B cell (primary cell): ENCODE measurements around the gene TAF10. TPM values are rescaled to one million over a fixed set of nuclear protein-coding genes. Genes with fewer than 3 reads are reported as not detected.

Experiments used
- ATAC-seq: fragments of 200-7000 bp; cut with Tn5 transposase; one replicate; pipeline ENCODE4 v1.10.0; 2021; ENCODE audit warnings: low read depth, mild to moderate bottlenecking, moderate number of reproducible peaks, moderate library complexity
- CTCF ChIA-PET: fragments of 350-600 bp; sonication (Branson Sonifier 250); formaldehyde crosslinking; loops from one replicate; lab custom pipeline; 2021; ENCODE audit warnings: antibody characterized with exemption, inconsistent platforms; lab: Charles Lee
- POLR2A ChIA-PET: fragments of 350-600 bp; sonication (Branson Sonifier 250); formaldehyde crosslinking; loops from one replicate; lab custom pipeline; 2021; ENCODE audit warnings: antibody characterized with exemption; lab: Charles Lee
- DNase-seq: peaks from one replicate; pipeline ENCODE4 v3.0.0; 2013
- H2AFZ ChIP-seq: 2 replicates; pipeline ENCODE4 v1.6.1; 2012; ENCODE audit warnings: mild to moderate bottlenecking, low read depth, low read length; ENCODE audit not compliant: insufficient read depth, poor library complexity, severe bottlenecking
- H3K27ac ChIP-seq, 2 donors: 1 replicate in 1 of 2; 2 replicates in 1 of 2; pipeline ENCODE4 v1.5.1; 2012 to 2013; ENCODE audit warnings: low read length in 2 of 2, mild to moderate bottlenecking in 2 of 2, moderate library complexity in 1 of 2
- H3K27me3 ChIP-seq, 4 experiments: fragments of 200-600 bp in 1 of 4; sonication (generic) in 1 of 4; replicated peaks in 1 of 4; 1 replicate in 2 of 4; 2 replicates in 2 of 4; pipeline versions ENCODE4 v1.6.1 to v1.7.0; 2013 to 2016; ENCODE audit warnings: low read length in 3 of 4, mild to moderate bottlenecking in 2 of 4, mixed read lengths in 1 of 4, moderate library complexity in 1 of 4; ENCODE audit not compliant: insufficient read depth in 4 of 4, control insufficient read depth in 3 of 4; ENCODE audit errors: control extremely low read depth in 1 of 4
- H3K36me3 ChIP-seq, 2 experiments: replicated peaks in 1 of 2; 1 replicate in 1 of 2; 2 replicates in 1 of 2; pipeline versions ENCODE4 v1.6.1 to v1.7.1; 2013; ENCODE audit warnings: low read length in 1 of 2; ENCODE audit not compliant: insufficient read depth in 2 of 2, control insufficient read depth in 1 of 2; ENCODE audit errors: control extremely low read depth in 1 of 2, extremely low read depth in 1 of 2
- H3K4me1 ChIP-seq, 2 donors: fragments of 200-600 bp in 1 of 2; sonication (generic) in 1 of 2; 1 replicate in 1 of 2; 2 replicates in 1 of 2; pipeline versions ENCODE4 v1.5.1 to v1.6.1; 2013 to 2017; ENCODE audit warnings: low read length in 2 of 2; ENCODE audit not compliant: control insufficient read depth in 2 of 2, insufficient read depth in 2 of 2
- H3K4me2 ChIP-seq: replicated peaks from 2 replicates; pipeline ENCODE3; 2012; ENCODE audit warnings: mild to moderate bottlenecking, low read depth, low read length; ENCODE audit not compliant: poor library complexity, severe bottlenecking
- H3K4me3 ChIP-seq, 5 experiments: fragments of 200-600 bp in 1 of 5; sonication (generic) in 1 of 5; 1 replicate in 3 of 5; 2 replicates in 2 of 5; pipeline versions ENCODE4 v1.5.1 to v1.7.0; 2011 to 2016; ENCODE audit warnings: low read length in 4 of 5, mild to moderate bottlenecking in 4 of 5, low read depth in 2 of 5, control low read depth in 1 of 5, moderate library complexity in 1 of 5; ENCODE audit not compliant: insufficient read depth in 1 of 5; ENCODE audit errors: control extremely low read depth in 1 of 5, extremely low read depth in 1 of 5
- H3K79me2 ChIP-seq: fragments of 200-600 bp; sonication (generic); one replicate; pipeline ENCODE4 v1.6.0; 2016; ENCODE audit warnings: low read length; ENCODE audit not compliant: control insufficient read depth, insufficient read depth
- H3K9ac ChIP-seq: fragments of 200-600 bp; sonication (generic); 2 replicates; pipeline ENCODE4 v1.6.1; 2017; ENCODE audit warnings: mild to moderate bottlenecking, low read length, moderate library complexity
- H3K9me3 ChIP-seq, 3 donors: one replicate each; pipeline versions ENCODE4 v1.6.1 to v1.7.1; 2013; ENCODE audit warnings: low read length in 2 of 3; ENCODE audit not compliant: control insufficient read depth in 2 of 3, insufficient read depth in 1 of 3; ENCODE audit errors: control extremely low read depth in 1 of 3
- H4K20me1 ChIP-seq: 2 replicates; pipeline ENCODE4 v1.6.0; 2012; ENCODE audit warnings: mild to moderate bottlenecking, low read length; ENCODE audit not compliant: insufficient read depth, control insufficient read depth, poor library complexity, severe bottlenecking
- H3K27ac Mint-ChIP-seq: one replicate; pipeline ENCODE4 v1.8.0; 2021; ENCODE audit warnings: mixed read lengths
- H3K27me3 Mint-ChIP-seq: one replicate; pipeline ENCODE4 v1.8.0; 2021; ENCODE audit warnings: mixed read lengths
- H3K4me1 Mint-ChIP-seq: one replicate; pipeline ENCODE4 v1.8.0; 2021; ENCODE audit warnings: mixed read lengths
- H3K4me3 Mint-ChIP-seq: one replicate; pipeline ENCODE4 v1.8.0; 2021; ENCODE audit warnings: mixed read lengths
- H3K9me3 Mint-ChIP-seq: one replicate; pipeline ENCODE4 v1.8.0; 2022; ENCODE audit warnings: mixed read lengths; ENCODE audit not compliant: insufficient read depth
- EZH2 ChIP-seq: IDR thresholded peaks from 2 replicates; pipeline ENCODE4 v1.6.1; 2012; ENCODE audit warnings: borderline replicate concordance, low read depth, mild to moderate bottlenecking, moderate library complexity, low read length; ENCODE audit not compliant: insufficient read depth, poor library complexity, severe bottlenecking
- whole genome bisulfite sequencing: methylation state at CpG from one replicate; pipeline ENCODE4 v1.1.5; 2013; ENCODE audit warnings: missing lambda C conversion rate; ENCODE audit not compliant: insufficient coverage; 5-methylcytosine and 5-hydroxymethylcytosine counted together
- intact Hi-C: fragments of 100-400 bp; cut with micrococcal nuclease; formaldehyde crosslinking; loops from one replicate; pipeline ENCODE4 v1.10.0; 2022
- polyA plus RNA-seq: library from polyadenylated mRNA; depleted of rRNA; stranded (reverse); fragments of >200 nt; gene quantifications from 2 replicates; pipeline ENCODE4 v1.2.3, GENCODE V29; 2012
- total RNA-seq, 2 donors: library from RNA; stranded (reverse); fragments of 120-200 nt in 1 of 2; gene quantifications; 1 replicate in 1 of 2; 2 replicates in 1 of 2; pipeline versions ENCODE4 v1.2.3 to v1.2.4, GENCODE V29; 2013 to 2022
- TF ChIP-seq, protein P1 (sequence below): fragments of 200-600 bp; IDR thresholded peaks from one replicate; pipeline ENCODE4 v1.8.0; 2022; ENCODE audit warnings: antibody characterized with exemption, mild to moderate bottlenecking

The TAF10 gene
- total and polyA plus RNA-seq, 2 donors (not counting 1 experiment from before 2014, with no cell fraction given) = 114 to 156 TPM

DNA sequence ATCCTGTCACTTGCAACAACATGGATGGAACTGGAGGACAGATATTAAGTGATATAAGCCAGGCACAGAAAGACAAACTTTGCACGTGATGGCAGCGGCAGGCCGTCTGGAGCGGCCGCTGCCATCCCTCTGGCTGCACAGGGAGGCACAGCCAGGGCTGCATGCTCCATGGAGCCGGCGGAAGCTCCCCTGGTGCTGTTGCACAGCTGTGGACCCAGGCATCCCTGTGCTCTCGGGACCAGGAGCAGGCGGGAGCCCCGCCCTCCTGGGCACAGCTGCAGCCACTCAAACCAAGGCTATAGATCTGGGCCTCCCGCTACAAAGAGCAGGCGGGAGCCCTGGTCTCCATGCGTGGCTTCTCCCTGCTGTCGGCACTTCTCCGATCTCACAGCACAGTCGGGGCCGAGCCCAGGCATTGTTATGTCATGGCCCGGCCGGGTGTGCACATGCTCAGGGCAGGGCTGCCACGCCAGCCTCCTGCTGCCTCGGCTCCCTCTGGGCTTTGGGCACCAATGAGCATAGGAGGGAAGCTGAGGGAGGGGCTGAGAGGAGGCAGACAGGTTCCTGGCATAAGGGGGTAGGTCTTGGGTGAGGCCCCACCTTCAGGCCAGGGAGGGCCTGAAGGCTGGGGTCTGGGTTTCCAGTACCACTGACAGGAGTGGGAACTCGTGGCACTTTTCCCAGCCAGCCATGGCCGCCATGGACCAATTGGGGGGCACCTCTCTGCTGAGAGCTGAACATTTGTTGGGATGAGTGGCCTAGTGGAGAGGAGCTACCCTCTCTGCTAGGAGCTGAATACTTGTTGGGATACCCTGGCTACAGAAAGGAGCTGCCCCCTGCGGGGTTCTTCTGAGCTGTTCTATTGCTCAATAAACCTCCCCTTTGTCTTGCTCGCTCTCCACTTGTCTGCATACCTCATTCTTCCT, 25.3 kb downstream of the TAF10 start:
- Histone ChIP-seq H3K79me2 (peaks cover 3% of the 10 kb centered on the region), H3K4me3 (no peak overlapping the region), H3K4me2 (no peak overlapping the region), H3K4me1 (no peaks in the 10 kb centered on the region), H3K9ac (no peak overlapping the region), H3K27me3 (no peaks in the 10 kb centered on the region), H3K9me3 (peaks cover 0 to 9% (median 1%) of the 10 kb centered on the region in 3 donors), H4K20me1 (no peaks in the 10 kb centered on the region), H3K27ac (no peak overlapping the region), H2AFZ (no peak overlapping the region), H3K36me3 (peaks cover under 1 to 5% of the 10 kb centered on the region in 2 experiments)
- 98% methylated on average over 23 of the region's 25 CpGs for WGBS
- no peaks in the 10 kb centered on the region for H3K27me3 Mint-ChIP-seq
- ChIA-PET POLR2A (no interaction called here), CTCF (interaction anchor here (0.8 to 1.5 kb wide), 2 partner anchors 110 to 143 kb away, joined by 3 read pairs; no protein-coding TSS in a partner anchor)
- no peak overlapping the region for H3K4me3 Mint-ChIP-seq
- intact Hi-C loops = no loop called here
- no peak for DNase-seq
- ATAC-seq = no peak
- TF ChIP-seq, protein P1, sequence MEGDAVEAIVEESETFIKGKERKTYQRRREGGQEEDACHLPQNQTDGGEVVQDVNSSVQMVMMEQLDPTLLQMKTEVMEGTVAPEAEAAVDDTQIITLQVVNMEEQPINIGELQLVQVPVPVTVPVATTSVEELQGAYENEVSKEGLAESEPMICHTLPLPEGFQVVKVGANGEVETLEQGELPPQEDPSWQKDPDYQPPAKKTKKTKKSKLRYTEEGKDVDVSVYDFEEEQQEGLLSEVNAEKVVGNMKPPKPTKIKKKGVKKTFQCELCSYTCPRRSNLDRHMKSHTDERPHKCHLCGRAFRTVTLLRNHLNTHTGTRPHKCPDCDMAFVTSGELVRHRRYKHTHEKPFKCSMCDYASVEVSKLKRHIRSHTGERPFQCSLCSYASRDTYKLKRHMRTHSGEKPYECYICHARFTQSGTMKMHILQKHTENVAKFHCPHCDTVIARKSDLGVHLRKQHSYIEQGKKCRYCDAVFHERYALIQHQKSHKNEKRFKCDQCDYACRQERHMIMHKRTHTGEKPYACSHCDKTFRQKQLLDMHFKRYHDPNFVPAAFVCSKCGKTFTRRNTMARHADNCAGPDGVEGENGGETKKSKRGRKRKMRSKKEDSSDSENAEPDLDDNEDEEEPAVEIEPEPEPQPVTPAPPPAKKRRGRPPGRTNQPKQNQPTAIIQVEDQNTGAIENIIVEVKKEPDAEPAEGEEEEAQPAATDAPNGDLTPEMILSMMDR = no peak
- TF ChIP-seq EZH2 = no peak
- H3K27ac Mint-ChIP-seq = no peak overlapping the region
- peaks cover 10% of the 10 kb centered on the region for H3K9me3 Mint-ChIP-seq
- H3K4me1 Mint-ChIP-seq = no peaks in the 10 kb centered on the region

DNA sequence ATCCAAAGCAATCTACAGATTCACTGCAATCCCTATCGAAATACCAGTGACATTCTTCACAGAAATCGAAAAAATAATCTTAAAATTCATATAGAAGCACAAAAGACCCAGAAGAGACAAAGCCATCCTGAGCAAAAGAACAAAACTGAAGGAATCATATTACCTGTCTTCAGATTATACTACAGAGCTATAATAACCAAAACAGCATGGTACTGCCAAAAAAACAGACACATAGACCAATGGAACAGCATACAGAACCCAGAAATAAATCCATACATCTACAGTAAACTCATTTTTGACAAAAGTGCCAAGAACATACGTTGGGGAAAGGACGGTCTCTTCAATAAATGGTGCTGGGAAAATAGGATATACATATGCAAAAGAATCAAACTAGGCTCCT, 27.5 kb downstream of the TAF10 start:
- ChIA-PET POLR2A (no interaction called here), CTCF (interaction anchor here (0.9 kb wide), 1 partner anchor 13 kb away, joined by 3 read pairs; no protein-coding TSS in a partner anchor)

More for the DNA sequence above, 27.5 kb downstream of the TAF10 start:
- Histone ChIP-seq H3K9me3 (peaks cover 0 to 9% (median 1%) of the 10 kb centered on the region in 3 donors), H3K4me2 (no peak overlapping the region), H3K36me3 (peaks cover 0 to 5% of the 10 kb centered on the region in 2 experiments), H3K4me3 (no peak overlapping the region), H2AFZ (no peak overlapping the region), H3K79me2 (peaks cover 16% of the 10 kb centered on the region), H4K20me1 (no peaks in the 10 kb centered on the region), H3K27ac (no peak overlapping the region), H3K9ac (no peak overlapping the region), H3K27me3 (no peaks in the 10 kb centered on the region), H3K4me1 (no peaks in the 10 kb centered on the region)
- Mint-ChIP-seq H3K9me3 (peaks cover 10% of the 10 kb centered on the region), H3K27ac (no peak overlapping the region), H3K4me1 (no peaks in the 10 kb centered on the region), H3K4me3 (no peak overlapping the region), H3K27me3 (no peaks in the 10 kb centered on the region)
- no peak for DNase-seq
- intact Hi-C loops = no loop called here
- 94% methylated on average over 2 of the region's 4 CpGs for WGBS
- TF ChIP-seq, protein P1 = no peak
- ATAC-seq = no peak
